ENCODE measurements around the gene MVD.
A peak's percentile ranks its signal among the peaks of the same experiment; 100 is the strongest.
"Not testable (repeated sequence)": the region's sequence is repeated elsewhere in the genome, so short reads cannot be mapped to it uniquely, and the experiment has no call there.

Gene MVD

GRCh38 chr16:88626646-88627045 is 36.2 kb downstream of the MVD start:
- DNase-seq (ENCODE audit: low read depth in 2 of 2), result peak in 1 of 2 experiments; percentile 8

- DNase-seq (ENCODE audit: low read depth in 2 of 2), result no peak
These were observed 37.8 kb downstream of the MVD start for GRCh38 chr16:88624977-88625576.

GRCh38 chr16:88624481-88624880 is 38.4 kb downstream of the MVD start:
- DNase-seq (ENCODE audit: low read depth in 2 of 2), result no peak

- no peak for DNase-seq (ENCODE audit: low read depth in 2 of 2)
These were observed 39.0 kb downstream of the MVD start for GRCh38 chr16:88623858-88624257.

- DNase-seq (ENCODE audit: low read depth in 2 of 2), result no peak
These were observed 40.0 kb downstream of the MVD start for GRCh38 chr16:88622866-88623265.

- no peak for DNase-seq (ENCODE audit: low read depth in 2 of 2)
These were observed 40.8 kb downstream of the MVD start for GRCh38 chr16:88622125-88622524.

- no peak for DNase-seq (ENCODE audit: low read depth in 2 of 2)
These were observed 42.8 kb downstream of the MVD start for GRCh38 chr16:88619859-88620815.

- no peak for DNase-seq (ENCODE audit: low read depth in 2 of 2)
These were observed 43.8 kb downstream of the MVD start for GRCh38 chr16:88618956-88619667.

- no peak for DNase-seq (ENCODE audit: low read depth in 2 of 2)
These were observed 44.5 kb downstream of the MVD start for GRCh38 chr16:88618182-88618955.

GRCh38 chr16:88617268-88618031 is 45.4 kb downstream of the MVD start:
- DNase-seq (ENCODE audit: low read depth in 2 of 2), result no peak

- DNase-seq (ENCODE audit: low read depth in 2 of 2), result no peak
These were observed 46.2 kb downstream of the MVD start for GRCh38 chr16:88616736-88617135.

- no peak for DNase-seq (ENCODE audit: low read depth in 2 of 2)
These were observed 46.6 kb downstream of the MVD start for GRCh38 chr16:88616320-88616719.

- no peak for DNase-seq (ENCODE audit: low read depth in 2 of 2)
These were observed 47.9 kb downstream of the MVD start for GRCh38 chr16:88614818-88615580.

GRCh38 chr16:88613911-88614817 is 48.7 kb downstream of the MVD start:
- DNase-seq (ENCODE audit: low read depth in 2 of 2), result no peak

GRCh38 chr16:88613293-88613692 is 49.6 kb downstream of the MVD start:
- DNase-seq (ENCODE audit: low read depth in 2 of 2), result no peak

GRCh38 chr16:88610909-88611812 is 51.7 kb downstream of the MVD start:
- DNase-seq (ENCODE audit: low read depth in 2 of 2), result no peak

GRCh38 chr16:88610080-88610479 is 52.8 kb downstream of the MVD start:
- DNase-seq (ENCODE audit: low read depth in 2 of 2), result no peak

GRCh38 chr16:88609426-88609825 is 53.5 kb downstream of the MVD start:
- DNase-seq (ENCODE audit: low read depth in 2 of 2), result not testable (repeated sequence)

All from fibroblast of skin of left quadriceps (primary cell).